ENCODE results near the gene ASTN2.

The ASTN2 gene

GRCh38 chr9:117414906-117415331, at the start of gene ASTN2:
Gene ASTN2, minus strand, starts transcription at chr9:117415057. Its CDS starts 119 bp downstream, at chr9:117414938.
- no peak for DNase-seq (ENCODE audit: low read depth in 2 of 3, low spot score in 1 of 3)

DNA sequence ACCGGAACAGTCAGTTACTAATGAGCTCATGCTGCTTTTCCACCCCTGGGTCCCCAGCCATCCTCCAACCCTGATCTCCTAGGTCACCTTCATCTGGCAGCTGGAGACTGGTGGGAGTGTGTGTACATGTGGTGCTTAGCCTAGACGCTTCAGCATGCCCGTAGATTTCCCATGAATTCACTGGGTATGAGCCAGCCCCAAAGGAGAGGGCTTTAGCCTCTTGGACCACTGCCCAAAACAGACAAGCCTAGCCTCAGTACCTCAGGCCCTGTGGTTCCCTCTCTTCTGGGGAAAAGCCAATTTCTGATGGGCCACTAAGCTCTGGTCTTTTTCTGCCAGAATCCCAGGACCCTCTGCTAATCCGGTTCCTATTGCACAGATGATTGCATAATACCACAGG, 48.0 kb upstream of the ASTN2 start:
- DNase-seq (ENCODE audit: low read depth in 2 of 3, low spot score in 1 of 3): no peak

DNA sequence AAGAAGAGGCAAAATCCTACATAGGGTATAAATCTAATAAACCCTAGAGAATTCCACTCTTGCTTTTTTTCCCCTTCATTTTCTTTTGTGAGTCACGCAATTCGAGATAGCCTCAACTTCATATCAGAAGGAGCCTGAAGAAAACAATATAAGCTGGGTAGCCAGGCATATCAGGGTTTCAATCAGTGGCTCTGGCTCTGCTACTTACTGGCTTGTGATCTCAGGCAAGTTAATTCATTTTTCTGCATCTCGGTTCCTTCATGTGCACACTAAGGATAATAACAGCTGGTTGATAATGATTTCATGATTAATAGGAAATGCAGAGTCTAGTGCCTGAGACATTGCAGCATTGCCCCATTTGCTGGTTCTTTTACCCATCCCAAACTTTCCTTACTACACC, 46.5 kb upstream of the ASTN2 start:
- no peak for DNase-seq (ENCODE audit: low read depth in 2 of 3, low spot score in 1 of 3)

GRCh38 chr9:117460743-117461142, 45.9 kb upstream of the ASTN2 start:
- DNase-seq (ENCODE audit: low read depth in 2 of 3, low spot score in 1 of 3): no peak

DNA sequence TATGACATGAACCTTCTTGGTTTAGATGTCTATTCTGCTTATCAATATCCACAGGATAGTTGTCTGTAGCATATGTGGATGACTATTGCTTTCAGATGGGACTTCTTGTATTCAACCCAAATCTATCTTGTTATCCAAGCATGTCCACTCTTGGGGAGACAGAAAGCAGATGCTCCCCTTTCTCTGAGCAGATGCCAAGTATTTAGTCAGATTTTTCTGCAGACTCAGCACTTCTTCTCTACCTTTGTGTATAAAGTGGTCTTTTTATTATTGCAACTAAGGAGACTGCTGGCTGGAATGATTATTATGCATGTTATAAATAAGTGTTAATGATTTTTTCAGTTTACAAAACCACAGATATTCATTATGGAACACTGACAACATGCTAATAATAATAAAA, 45.1 kb upstream of the ASTN2 start:
- no peak for DNase-seq (ENCODE audit: low read depth in 2 of 3, low spot score in 1 of 3)

- no peak for DNase-seq (ENCODE audit: low read depth in 2 of 3, low spot score in 1 of 3)
Measured at GRCh38 chr9:117458066-117458465, 43.2 kb upstream of the ASTN2 start.

DNA sequence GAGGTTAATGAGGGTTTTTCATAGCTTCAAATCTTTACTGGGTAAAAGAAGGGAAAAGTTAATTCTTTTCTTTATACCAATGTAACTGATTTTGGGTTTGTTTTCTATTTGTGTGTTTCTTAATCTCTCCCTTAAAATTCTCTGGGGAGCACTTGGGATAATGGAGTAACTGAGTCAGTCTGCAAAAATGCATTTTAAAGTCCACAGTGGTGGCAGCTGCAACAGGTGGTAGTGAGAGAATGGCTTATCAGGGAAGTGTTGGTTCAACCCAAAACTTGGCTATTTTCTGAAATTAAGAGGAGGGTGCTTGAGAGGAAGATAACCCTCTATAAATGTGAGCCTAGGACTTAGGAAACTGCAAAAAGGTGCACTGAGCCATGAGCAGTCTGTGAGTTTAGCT, 39.9 kb upstream of the ASTN2 start:
- DNase-seq (ENCODE audit: low read depth in 2 of 3, low spot score in 1 of 3): no peak

DNA sequence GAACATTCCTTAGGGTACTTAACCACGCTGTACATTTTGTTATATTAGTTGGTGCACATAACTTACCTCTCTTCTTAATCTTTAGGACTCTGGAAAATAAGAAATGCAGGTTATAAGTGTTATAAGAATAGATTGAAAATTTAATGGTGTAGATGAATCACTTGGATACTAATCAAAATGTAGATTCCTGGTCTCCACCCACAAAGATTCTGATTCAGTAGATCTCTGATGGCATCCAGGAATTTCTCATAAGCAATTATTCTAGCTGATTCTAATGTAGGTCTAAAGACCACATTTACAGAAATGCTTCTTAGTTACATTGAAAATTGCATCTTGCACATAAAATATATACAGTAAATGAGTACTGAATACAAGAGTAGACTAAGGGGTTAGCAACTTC, 38.9 kb upstream of the ASTN2 start:
- DNase-seq (ENCODE audit: low read depth in 2 of 3, low spot score in 1 of 3): no peak

GRCh38 chr9:117451311-117451710, 36.5 kb upstream of the ASTN2 start:
- no peak for DNase-seq (ENCODE audit: low read depth in 2 of 3, low spot score in 1 of 3)

DNA sequence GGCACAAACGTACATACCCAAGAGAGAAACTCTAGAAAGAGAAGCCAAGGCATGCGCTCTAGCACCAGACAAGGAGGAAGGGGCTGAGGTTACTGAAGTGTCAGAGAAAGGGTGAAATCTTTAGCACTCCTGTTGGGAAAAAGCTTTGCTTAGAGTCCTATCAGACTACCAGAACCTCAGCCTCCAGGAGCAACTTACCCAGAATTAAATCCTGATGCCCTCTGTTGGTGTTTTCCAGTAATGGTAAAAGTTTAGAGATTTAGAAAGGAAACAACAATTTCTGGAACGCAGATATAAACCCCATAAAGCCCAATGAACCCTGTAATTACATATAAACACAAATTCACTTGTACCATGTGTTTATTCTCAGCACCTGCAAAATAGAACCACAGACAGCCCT, 33.2 kb upstream of the ASTN2 start:
- DNase-seq (ENCODE audit: low read depth in 2 of 3, low spot score in 1 of 3): no peak

- no peak for DNase-seq (ENCODE audit: low read depth in 2 of 3, low spot score in 1 of 3)
Measured at GRCh38 chr9:117445631-117446030, 30.8 kb upstream of the ASTN2 start.

DNA sequence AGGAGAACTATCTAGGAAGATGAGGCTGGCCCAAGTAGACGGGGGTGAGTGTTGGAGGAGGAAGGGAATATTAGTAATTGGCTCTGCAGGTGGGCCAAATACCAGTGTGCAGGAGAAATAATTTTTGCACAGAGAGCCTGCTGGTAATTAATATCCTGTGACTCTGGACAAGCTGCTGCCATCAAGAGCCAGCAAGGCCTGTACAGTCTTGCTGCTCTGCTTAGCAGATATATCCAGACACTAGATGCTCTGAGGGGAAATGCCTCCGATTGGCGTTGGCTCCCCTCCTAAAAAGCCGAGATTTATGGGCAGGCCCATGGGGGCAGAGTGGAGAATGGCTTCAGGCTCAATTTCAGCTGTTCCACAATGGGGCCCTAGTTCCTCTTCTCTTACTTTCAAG, 29.6 kb upstream of the ASTN2 start:
- no peak for DNase-seq (ENCODE audit: low read depth in 2 of 3, low spot score in 1 of 3)

- DNase-seq (ENCODE audit: low read depth in 2 of 3, low spot score in 1 of 3): no peak
Measured at GRCh38 chr9:117437283-117437682, 22.4 kb upstream of the ASTN2 start.

DNA sequence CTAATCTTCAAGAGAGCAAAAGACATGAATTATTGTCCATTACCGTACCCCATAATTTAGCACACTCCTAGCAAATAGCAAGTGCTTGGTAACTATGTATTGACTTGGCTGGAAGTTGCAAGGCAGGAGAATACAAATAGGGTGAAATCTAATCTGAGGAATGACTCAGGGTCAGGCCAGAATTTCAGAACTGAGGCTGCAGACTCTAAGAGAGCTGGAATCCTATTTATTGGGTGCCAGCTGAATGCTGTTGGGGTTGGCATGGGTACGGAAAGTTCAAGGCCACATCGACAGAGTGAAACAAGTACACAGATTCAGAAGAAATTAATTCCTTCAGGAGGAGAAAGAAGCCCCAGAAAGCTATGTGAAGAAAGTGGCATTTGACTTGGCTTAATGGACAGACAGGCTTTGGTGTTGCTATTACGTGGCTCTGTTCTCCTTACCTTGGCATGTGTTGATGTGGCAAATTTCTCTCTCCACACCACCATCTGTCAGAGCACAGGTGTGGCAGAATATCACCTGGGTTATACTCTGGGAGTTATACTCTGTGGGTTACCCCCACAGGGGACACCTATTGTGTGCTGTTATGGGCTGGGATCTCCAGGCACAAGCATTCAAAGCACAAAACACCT, 20.9 kb upstream of the ASTN2 start:
- no peak for DNase-seq (ENCODE audit: low read depth in 2 of 3, low spot score in 1 of 3)

DNA sequence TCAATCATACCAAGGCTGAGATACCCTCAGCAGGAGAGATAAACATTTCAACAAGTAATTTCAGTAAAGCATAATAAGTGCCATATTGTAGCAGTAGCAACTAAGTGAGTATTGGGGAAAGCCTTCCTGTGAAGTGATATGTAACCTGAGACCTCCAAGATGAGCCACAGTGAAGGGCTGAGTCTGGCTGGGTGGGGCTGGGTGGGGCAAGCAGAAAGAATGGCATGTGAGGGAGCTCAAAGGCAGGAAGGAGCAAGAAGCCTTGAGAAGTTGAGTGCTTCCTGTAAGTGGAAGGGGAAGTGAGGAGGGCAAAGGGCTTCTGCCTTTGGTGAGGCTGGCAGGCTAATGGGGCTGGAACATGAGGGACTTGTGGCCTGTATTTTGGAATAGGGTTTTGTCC, 19.7 kb upstream of the ASTN2 start:
- no peak for DNase-seq (ENCODE audit: low read depth in 2 of 3, low spot score in 1 of 3)

DNA sequence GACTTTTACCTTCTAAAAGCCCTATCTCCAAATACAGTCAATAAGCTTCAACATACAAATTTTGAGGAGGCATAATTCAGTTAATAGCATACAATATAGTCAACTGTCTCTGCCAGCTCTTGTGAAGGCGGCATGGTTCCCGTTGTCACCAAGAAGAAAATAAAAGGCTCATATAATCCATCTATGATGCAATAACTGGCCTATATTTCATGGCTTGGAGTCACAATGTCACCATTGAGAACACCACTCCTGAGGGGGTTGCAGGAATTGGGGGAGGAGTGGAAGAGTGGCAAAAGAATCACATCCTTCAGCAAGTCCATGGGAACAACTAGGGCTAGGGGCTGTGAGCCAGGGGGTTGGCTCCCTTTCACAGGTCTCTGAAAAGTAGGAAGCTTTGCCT, 16.0 kb upstream of the ASTN2 start:
- DNase-seq (ENCODE audit: low read depth in 2 of 3, low spot score in 1 of 3): no peak

DNA sequence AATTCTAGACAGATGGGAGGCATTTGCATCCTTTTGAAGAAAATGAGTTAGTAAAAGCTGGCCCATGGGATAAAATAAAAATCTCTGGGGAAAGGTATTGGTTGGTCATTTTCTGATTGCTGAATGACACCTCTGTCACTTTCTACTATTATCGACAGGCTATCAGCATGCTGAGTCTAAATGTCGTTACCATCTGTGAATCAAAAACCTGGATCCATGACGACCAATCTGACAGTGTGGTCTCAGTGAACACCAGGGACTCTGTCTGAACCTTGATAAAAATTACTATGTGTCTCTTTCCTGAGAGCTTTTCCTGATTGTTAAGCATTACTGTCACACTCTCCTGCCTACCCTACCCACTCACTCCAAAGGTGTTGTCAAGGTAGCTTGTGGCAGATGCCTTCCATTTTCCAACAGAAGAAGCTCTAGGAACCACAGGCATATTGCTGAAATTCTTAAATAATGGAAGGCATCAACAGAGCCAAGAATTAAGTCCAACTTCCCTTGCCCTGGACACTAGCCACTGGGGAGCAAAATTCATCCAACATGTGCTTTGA, 12.6 kb upstream of the ASTN2 start:
- no peak for DNase-seq (ENCODE audit: low read depth in 2 of 3, low spot score in 1 of 3)

- DNase-seq (ENCODE audit: low read depth in 2 of 3, low spot score in 1 of 3): no peak
Measured at GRCh38 chr9:117425566-117425965, 10.7 kb upstream of the ASTN2 start.

- no peak for DNase-seq (ENCODE audit: low read depth in 2 of 3, low spot score in 1 of 3)
Measured at GRCh38 chr9:117424291-117424690, 9.4 kb upstream of the ASTN2 start.

- DNase-seq (ENCODE audit: low read depth in 2 of 3, low spot score in 1 of 3): no peak
Measured at GRCh38 chr9:117418111-117418510, 3.3 kb upstream of the ASTN2 start.

DNA sequence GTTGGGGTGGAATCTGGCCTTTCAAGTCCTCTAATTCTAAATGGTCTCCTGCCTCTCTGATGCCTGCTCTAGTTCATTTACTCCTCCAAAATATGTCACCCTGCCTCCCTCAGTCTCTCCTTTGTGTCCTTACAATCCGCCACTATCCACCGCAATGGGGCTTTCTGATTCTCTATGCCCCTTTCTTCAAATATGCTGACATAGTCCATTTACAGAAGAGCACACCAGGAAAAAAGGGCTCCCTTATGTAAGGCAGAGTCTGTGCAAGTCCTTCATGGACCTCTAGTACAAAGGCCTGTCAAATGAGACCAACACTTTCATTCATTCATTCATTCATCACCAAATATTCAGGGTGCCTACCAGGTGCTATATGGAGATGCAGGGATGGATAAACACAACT, 2.0 kb upstream of the ASTN2 start:
- DNase-seq (ENCODE audit: low read depth in 2 of 3, low spot score in 1 of 3): no peak

- no peak for DNase-seq (ENCODE audit: low read depth in 2 of 3, low spot score in 1 of 3)
Measured at GRCh38 chr9:117415358-117415914, 579 bp upstream of the ASTN2 start.
